Stimulated activated CD8-positive, alpha-beta memory T cell treated with anti-CD3 and anti-CD28 coated beads, Interleukin-12 subunit alpha, Interleukin-12 subunit beta, amount 100 ng/mL, for 24 hours (primary cell): ENCODE data around the gene ASXL1.

Experiments used
- DNase-seq: peaks from one replicate; pipeline ENCODE4 v3.0.0-alpha.2; 2020; ENCODE audit errors: extremely low read depth

ASXL1 gene

GRCh38 chr20:32440069-32440757 lies 82.1 kb downstream of the ASXL1 start:
- no peak for DNase-seq

GRCh38 chr20:32440758-32441078 lies 82.6 kb downstream of the ASXL1 start:
- DNase-seq: no peak

GRCh38 chr20:32441638-32442037 lies 83.5 kb downstream of the ASXL1 start:
- DNase-seq: no peak

GRCh38 chr20:32442630-32443373 lies 84.7 kb downstream of the ASXL1 start:
- DNase-seq: no peak

GRCh38 chr20:32443386-32443974 lies 85.3 kb downstream of the ASXL1 start:
- DNase-seq: no peak

- no peak for DNase-seq
Observed at GRCh38 chr20:32444474-32445220, 86.5 kb downstream of the ASXL1 start.

- no peak for DNase-seq
Observed at GRCh38 chr20:32445539-32446273, 87.6 kb downstream of the ASXL1 start.

GRCh38 chr20:32446301-32447100 lies 88.4 kb downstream of the ASXL1 start:
- no peak for DNase-seq

GRCh38 chr20:32447136-32448027 lies 89.3 kb downstream of the ASXL1 start:
- DNase-seq: no peak

GRCh38 chr20:32448306-32449056 lies 90.3 kb downstream of the ASXL1 start:
- DNase-seq: no peak

- DNase-seq: no peak
Observed at GRCh38 chr20:32449057-32449889, 91.1 kb downstream of the ASXL1 start.

GRCh38 chr20:32449890-32450401 lies 91.8 kb downstream of the ASXL1 start:
- DNase-seq: no peak

GRCh38 chr20:32450484-32451061 lies 92.4 kb downstream of the ASXL1 start:
- DNase-seq: no peak

GRCh38 chr20:32451340-32451681 lies 93.2 kb downstream of the ASXL1 start:
- DNase-seq: no peak

- DNase-seq: no peak
Observed at GRCh38 chr20:32451682-32452461, 93.7 kb downstream of the ASXL1 start.

- no peak for DNase-seq
Observed at GRCh38 chr20:32452776-32453466, 94.8 kb downstream of the ASXL1 start.
